ENCODE results near the gene GRIP2.

GRCh38 chr3:14440168-14440518 is 100.0 kb downstream of the GRIP2 start:
- TF ChIP-seq CTCF (IDR thresholded peaks at IDR 0.05; ENCODE audit: low read length) (no peak), EZH2 (IDR thresholded peaks at IDR 0.05; ENCODE audit: borderline replicate concordance, low read length) (no peak)

All from OCI-LY1 (cell line).